ENCODE measurements around the gene COL12A1.

DNA sequence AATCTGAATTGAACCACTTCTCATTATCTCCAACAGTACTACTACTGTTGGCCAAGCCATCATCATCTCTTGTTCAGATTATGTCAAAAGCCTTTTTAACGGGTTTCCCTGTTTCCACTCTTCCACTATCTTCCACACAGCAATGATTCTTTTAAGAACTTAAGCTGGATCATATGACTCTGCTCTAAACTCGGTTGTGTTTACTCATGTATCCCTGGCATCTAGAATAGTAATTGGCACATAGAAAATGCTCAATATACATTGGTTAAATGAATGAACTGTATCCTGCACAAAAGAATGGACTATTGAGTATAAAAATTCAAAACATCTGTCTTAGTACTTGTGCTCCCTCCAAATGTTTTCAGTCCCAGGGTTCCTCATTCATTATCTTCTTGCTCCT is 40.5 kb upstream of the COL12A1 start:
- TF ChIP-seq, protein P1, sequence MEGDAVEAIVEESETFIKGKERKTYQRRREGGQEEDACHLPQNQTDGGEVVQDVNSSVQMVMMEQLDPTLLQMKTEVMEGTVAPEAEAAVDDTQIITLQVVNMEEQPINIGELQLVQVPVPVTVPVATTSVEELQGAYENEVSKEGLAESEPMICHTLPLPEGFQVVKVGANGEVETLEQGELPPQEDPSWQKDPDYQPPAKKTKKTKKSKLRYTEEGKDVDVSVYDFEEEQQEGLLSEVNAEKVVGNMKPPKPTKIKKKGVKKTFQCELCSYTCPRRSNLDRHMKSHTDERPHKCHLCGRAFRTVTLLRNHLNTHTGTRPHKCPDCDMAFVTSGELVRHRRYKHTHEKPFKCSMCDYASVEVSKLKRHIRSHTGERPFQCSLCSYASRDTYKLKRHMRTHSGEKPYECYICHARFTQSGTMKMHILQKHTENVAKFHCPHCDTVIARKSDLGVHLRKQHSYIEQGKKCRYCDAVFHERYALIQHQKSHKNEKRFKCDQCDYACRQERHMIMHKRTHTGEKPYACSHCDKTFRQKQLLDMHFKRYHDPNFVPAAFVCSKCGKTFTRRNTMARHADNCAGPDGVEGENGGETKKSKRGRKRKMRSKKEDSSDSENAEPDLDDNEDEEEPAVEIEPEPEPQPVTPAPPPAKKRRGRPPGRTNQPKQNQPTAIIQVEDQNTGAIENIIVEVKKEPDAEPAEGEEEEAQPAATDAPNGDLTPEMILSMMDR (IDR thresholded peaks at IDR 0.05) = no peak
- TF ChIP-seq POLR2A (IDR thresholded peaks at IDR 0.05) (no peak), POLR2AphosphoS5 (IDR thresholded peaks at IDR 0.05) (no peak)

Measured in breast epithelium (tissue), 3 donors.